Measurements from ENCODE around the gene CA11.
"Not testable (repeated sequence)": the region's sequence is repeated elsewhere in the genome, so short reads cannot be mapped to it uniquely, and the experiment has no call there.

CA11 gene

GRCh38 chr19:48659768-48660167, 13.8 kb upstream of the CA11 start:
- TF ChIP-seq, protein P1, sequence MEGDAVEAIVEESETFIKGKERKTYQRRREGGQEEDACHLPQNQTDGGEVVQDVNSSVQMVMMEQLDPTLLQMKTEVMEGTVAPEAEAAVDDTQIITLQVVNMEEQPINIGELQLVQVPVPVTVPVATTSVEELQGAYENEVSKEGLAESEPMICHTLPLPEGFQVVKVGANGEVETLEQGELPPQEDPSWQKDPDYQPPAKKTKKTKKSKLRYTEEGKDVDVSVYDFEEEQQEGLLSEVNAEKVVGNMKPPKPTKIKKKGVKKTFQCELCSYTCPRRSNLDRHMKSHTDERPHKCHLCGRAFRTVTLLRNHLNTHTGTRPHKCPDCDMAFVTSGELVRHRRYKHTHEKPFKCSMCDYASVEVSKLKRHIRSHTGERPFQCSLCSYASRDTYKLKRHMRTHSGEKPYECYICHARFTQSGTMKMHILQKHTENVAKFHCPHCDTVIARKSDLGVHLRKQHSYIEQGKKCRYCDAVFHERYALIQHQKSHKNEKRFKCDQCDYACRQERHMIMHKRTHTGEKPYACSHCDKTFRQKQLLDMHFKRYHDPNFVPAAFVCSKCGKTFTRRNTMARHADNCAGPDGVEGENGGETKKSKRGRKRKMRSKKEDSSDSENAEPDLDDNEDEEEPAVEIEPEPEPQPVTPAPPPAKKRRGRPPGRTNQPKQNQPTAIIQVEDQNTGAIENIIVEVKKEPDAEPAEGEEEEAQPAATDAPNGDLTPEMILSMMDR (IDR thresholded peaks at IDR 0.05; ENCODE audit: low read length, missing control alignments), result no peak
- DNase-seq (ENCODE audit: low read depth), result peak; percentile 41
- no peak overlapping the region for H3K4me3 ChIP-seq (replicated peaks; ENCODE audit: low read depth, low read length)

DNA sequence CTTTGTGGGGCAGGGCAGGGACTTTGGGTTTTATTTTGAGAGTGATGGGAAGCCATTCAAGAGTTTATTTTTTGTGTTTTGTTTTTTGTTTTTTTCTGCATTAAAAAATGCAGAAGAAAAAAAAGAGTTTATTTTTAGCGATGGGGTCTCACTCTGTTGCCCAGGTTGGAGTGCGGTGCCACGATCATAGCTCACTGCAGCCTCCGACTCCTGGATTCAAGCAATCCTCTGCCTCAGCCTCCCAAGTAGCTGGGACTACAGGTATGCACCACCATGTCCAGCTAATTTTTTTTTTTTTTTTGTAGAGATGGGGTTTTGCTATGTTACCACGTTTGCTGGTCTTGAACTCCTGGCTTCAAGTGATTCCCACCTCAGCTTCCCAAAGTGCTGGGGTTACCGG, 12.5 kb upstream of the CA11 start:
- H3K4me3 ChIP-seq (replicated peaks; ENCODE audit: low read depth, low read length), result no peak overlapping the region
- DNase-seq (ENCODE audit: low read depth), result no peak
- TF ChIP-seq, protein P1 (IDR thresholded peaks at IDR 0.05; ENCODE audit: low read length, missing control alignments), result no peak

GRCh38 chr19:48657828-48658227, 11.8 kb upstream of the CA11 start:
- not testable (repeated sequence) for H3K4me3 ChIP-seq (replicated peaks; ENCODE audit: low read depth, low read length); DNase-seq (ENCODE audit: low read depth)

DNA sequence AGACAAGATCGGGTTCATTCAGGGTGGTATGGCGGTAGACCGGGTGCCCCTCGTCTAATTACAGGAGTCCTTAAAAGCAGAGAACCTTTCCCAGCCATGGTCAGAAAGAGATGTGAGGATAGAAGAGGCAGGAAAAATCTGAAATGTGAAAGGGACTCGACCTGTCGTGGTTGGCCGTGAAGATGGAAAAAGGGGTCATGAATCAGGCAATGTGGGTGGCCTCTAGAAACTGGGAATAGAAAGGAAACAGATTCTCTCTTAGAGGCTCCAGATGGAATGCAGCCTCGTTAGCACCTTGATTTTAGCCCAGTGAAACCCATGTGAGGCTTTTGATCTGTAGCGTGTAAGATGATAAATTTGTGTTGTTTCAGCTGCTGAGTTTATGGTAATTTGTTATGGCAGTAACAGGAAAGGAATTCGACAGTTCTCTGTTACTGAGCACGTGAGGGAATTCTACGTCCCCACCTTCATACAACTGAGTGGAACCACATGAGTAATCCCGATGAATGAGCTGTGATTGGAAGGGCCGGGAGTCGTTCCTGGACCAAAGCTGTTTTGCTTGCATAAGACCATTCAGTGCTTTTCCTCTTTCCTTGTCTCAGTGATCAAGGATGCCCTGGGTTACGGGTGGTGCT, 11.0 kb upstream of the CA11 start:
- DNase-seq (ENCODE audit: low read depth), result peak; percentile 82
- TF ChIP-seq, protein P1 (IDR thresholded peaks at IDR 0.05; ENCODE audit: low read length, missing control alignments), result no peak

DNA sequence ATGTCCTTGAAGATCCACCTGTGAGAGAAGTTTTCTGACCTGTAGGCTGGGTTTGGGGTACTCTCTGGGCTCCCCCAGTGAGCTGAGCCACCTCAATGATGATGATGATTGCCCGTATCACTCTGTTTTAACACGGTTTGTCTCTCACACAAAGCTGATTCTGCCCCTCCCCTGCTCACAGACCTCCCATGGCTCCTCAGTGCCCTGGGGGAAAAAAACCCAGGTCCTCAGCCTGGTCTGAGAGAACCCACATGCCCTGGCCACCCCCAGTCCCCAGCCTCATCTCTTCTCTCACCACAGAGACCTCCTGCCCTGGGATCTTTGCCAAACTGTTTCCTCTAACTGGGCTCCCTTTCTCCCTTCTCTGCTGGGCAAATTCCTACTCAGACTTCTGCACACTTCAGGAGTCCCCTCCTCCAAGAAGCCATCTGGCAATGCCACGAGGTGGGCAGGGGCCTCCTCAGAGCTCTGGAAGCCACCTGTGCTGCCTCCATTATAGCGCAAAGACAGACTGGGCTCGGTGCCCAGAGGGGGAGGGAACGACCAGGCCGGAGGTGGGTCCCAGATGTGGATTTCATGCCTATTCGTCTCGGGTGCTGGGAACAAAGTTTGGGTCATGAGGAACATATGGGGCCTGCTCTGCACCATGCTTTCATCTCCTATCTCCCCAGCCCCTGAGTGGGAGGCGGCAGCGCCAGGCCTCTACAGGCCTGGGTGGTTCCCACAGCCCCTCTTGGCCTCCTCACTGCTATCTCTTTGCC, 8.5 kb upstream of the CA11 start:
- H3K4me3 ChIP-seq (replicated peaks; ENCODE audit: low read depth, low read length), result no peak overlapping the region
- TF ChIP-seq, protein P1 (IDR thresholded peaks at IDR 0.05; ENCODE audit: low read length, missing control alignments), result no peak
- DNase-seq (ENCODE audit: low read depth), result no peak

More for the DNA sequence above, 11.0 kb upstream of the CA11 start:
- no peak overlapping the region for H3K4me3 ChIP-seq (replicated peaks; ENCODE audit: low read depth, low read length)

DNA sequence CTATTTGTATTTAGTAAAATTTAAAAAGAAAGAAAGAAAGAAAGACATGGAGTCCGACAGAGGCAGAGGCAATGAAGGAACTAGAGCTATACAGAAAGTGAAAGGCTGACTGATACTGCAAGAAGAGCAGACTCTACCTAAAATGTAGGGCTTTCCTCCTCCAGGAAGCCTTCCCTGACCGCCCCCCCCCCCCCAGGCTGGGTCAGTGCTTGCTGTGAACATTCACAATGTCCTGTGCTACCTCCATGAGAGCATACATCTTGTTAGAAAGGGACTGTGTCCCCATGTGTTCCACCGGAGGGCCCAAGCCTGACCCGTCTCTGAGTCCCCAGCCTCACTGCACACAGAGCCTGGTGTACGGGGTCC, 5.7 kb upstream of the CA11 start:
- no peak overlapping the region for H3K4me3 ChIP-seq (replicated peaks; ENCODE audit: low read depth, low read length)
- no peak for DNase-seq (ENCODE audit: low read depth)
- TF ChIP-seq, protein P1 (IDR thresholded peaks at IDR 0.05; ENCODE audit: low read length, missing control alignments), result no peak

- H3K4me3 ChIP-seq (replicated peaks; ENCODE audit: low read depth, low read length), result no peak overlapping the region
- no peak for DNase-seq (ENCODE audit: low read depth)
- TF ChIP-seq, protein P1 (IDR thresholded peaks at IDR 0.05; ENCODE audit: low read length, missing control alignments), result no peak
These were observed 5.1 kb upstream of the CA11 start for GRCh38 chr19:48650974-48651682.

All from fibroblast of pulmonary artery (primary cell).